Breast epithelium (tissue), 4 donors: ENCODE data around the gene YAP1. TPM values are rescaled to one million over a fixed set of nuclear protein-coding genes. Genes with fewer than 3 reads are reported as not detected.

ENCODE experiments used
- DNase-seq, 2 donors: peaks; one replicate each; pipeline ENCODE4 v3.0.0-alpha.2; 2019; ENCODE audit warnings: low spot score in 2 of 2
- H3K27ac ChIP-seq, 2 donors: fragments of 200-600 bp; sonication (generic) in 1 of 2; one replicate each; pipeline ENCODE4 v1.5.1; 2016 to 2019; ENCODE audit warnings: mild to moderate bottlenecking in 1 of 2
- H3K27me3 ChIP-seq, 2 donors: fragments of 200-600 bp; sonication (generic) in 1 of 2; one replicate each; pipeline versions ENCODE4 v1.5.1 to v1.6.0; 2017 to 2019; ENCODE audit warnings: control low read depth in 1 of 2, mild to moderate bottlenecking in 1 of 2
- H3K36me3 ChIP-seq: fragments of 200-600 bp; one replicate; pipeline ENCODE4 v1.5.1; 2019
- H3K4me1 ChIP-seq, 2 donors: fragments of 200-600 bp; sonication (generic); one replicate each; pipeline ENCODE4 v1.5.1; 2016 to 2019; ENCODE audit warnings: control low read depth in 1 of 2
- H3K4me3 ChIP-seq, 3 donors: fragments of 200-600 bp; sonication (generic); 1 replicate in 2 of 3; 2 replicates in 1 of 3; pipeline ENCODE4 v1.5.1; 2016 to 2019; ENCODE audit warnings: mild to moderate bottlenecking in 3 of 3, moderate library complexity in 2 of 3
- H3K9me3 ChIP-seq, 2 donors: fragments of 200-600 bp; sonication (generic) in 1 of 2; one replicate each; pipeline ENCODE4 v1.5.1; 2016 to 2019; ENCODE audit warnings: control low read depth in 1 of 2
- POLR2A ChIP-seq: fragments of 450-650 bp; IDR thresholded peaks from one replicate; pipeline ENCODE4 v1.6.1; 2016; ENCODE audit warnings: antibody characterized with exemption, mild to moderate bottlenecking, moderate library complexity
- POLR2AphosphoS5 ChIP-seq, 3 donors: sonication (generic); formaldehyde crosslinking; IDR thresholded peaks; one replicate each; pipeline ENCODE4 v1.6.1; 2017; ENCODE audit warnings: antibody characterized with exemption in 3 of 3
- intact Hi-C: fragments of 100-400 bp; cut with DNase I; formaldehyde crosslinking; loops from one replicate; pipeline ENCODE4 v1.15.1; 2023; ENCODE audit warnings: low total_unique reads
- total RNA-seq, 3 donors: library from RNA; depleted of rRNA; stranded (reverse); fragments of >200 nt; gene quantifications; one replicate each; pipeline ENCODE4 v1.1.0, GENCODE V29; 2016
- TF ChIP-seq, protein P1 (sequence below), 3 donors: fragments of 450-650 bp; IDR thresholded peaks; one replicate each; pipeline ENCODE4 v1.5.1; 2016 to 2017; ENCODE audit warnings: antibody characterized with exemption in 3 of 3, mild to moderate bottlenecking in 3 of 3, moderate library complexity in 3 of 3

The YAP1 gene
- total RNA-seq, 3 donors from 2014 or later: 179 to 215 (median 184) TPM

DNA sequence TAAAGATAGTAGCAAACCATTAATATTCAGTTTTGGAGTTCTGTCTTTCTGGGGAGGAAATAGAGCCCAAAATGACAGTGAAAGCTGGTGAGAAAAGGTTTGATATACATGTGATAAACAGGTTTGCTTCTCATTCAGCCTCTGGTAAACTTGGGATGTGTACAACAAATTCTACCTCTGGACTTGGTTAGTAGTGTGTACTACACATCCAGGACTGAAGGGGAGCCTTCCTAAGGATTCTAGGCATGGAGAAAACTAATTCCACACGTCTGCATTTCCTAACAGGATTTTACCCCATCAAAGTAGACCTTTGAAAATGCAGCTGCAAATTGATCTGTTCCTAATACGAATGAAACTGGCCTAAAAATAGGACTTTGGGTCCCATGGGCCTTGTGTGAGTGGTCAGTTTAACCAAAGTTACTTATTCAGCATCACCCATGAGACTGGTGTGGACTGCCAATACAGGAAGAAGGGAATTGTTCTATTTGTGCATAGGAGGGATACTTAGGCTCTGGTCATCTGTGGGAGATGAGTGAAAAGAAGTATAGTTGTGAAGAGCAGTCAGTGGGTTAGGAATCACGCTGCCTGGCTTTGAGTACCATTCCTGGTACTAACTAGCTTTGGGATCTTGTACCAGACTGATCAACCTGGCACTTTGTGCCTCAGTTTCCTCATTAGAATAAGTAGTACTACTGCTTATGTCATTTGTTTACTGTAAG is 74.2 kb downstream of the YAP1 start:
- H3K4me1 ChIP-seq: no peaks in the 10 kb centered on the region
- H3K36me3 ChIP-seq: no peaks in the 10 kb centered on the region
- no peak for DNase-seq
- no peak overlapping the region for H3K4me3 ChIP-seq
- H3K27me3 ChIP-seq: no peaks in the 10 kb centered on the region
- no peaks in the 10 kb centered on the region for H3K9me3 ChIP-seq
- no peak for TF ChIP-seq POLR2A
- TF ChIP-seq, protein P1, sequence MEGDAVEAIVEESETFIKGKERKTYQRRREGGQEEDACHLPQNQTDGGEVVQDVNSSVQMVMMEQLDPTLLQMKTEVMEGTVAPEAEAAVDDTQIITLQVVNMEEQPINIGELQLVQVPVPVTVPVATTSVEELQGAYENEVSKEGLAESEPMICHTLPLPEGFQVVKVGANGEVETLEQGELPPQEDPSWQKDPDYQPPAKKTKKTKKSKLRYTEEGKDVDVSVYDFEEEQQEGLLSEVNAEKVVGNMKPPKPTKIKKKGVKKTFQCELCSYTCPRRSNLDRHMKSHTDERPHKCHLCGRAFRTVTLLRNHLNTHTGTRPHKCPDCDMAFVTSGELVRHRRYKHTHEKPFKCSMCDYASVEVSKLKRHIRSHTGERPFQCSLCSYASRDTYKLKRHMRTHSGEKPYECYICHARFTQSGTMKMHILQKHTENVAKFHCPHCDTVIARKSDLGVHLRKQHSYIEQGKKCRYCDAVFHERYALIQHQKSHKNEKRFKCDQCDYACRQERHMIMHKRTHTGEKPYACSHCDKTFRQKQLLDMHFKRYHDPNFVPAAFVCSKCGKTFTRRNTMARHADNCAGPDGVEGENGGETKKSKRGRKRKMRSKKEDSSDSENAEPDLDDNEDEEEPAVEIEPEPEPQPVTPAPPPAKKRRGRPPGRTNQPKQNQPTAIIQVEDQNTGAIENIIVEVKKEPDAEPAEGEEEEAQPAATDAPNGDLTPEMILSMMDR (IDR thresholded peaks at IDR 0.05): no peak
- no peak for TF ChIP-seq POLR2AphosphoS5 (IDR thresholded peaks at IDR 0.05)
- intact Hi-C loops: no loop called here
- H3K27ac ChIP-seq: peak overlapping the region; percentile 8 to 29

DNA sequence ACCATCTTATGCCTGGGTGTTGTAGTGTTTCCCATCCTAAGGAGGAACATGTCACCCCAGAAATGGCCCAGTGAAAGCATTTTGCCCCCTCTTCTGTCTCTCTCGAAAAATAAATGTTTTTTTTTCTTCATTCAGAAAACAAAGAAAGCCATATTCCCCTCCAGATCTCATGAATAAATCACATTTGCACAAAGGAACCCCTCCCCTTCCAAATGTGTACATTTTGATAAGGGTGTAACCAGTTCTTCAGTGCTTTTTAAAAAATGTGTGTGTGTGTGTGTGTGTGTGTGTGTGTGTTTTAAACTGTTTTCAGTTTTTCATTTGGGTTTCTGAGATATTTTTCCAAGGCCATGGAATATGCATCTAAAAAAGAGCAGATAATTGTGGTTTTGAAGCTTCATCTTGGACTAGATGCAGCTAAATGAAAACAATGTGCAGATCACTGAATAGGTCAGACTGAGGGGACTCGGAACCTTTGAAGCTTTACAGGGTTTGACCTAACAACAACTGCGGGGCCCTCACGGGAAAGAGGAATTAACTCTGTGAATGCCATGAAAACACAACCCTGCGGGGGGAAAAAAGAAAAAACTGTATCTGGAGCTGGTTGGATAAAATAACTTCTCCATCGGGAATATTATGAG is 76.4 kb downstream of the YAP1 start:
- Histone ChIP-seq H3K4me3 (no peak overlapping the region), H3K36me3 (no peaks in the 10 kb centered on the region), H3K9me3 (no peaks in the 10 kb centered on the region), H3K4me1 (no peaks in the 10 kb centered on the region), H3K27me3 (no peaks in the 10 kb centered on the region), H3K27ac (peak overlapping the region in 1 of 2 donors; percentile 57)
- no peak for DNase-seq
- intact Hi-C loops: no loop called here
- TF ChIP-seq POLR2A (no peak), POLR2AphosphoS5 (IDR thresholded peaks at IDR 0.05) (no peak)
- TF ChIP-seq, protein P1 (IDR thresholded peaks at IDR 0.05): no peak

DNA sequence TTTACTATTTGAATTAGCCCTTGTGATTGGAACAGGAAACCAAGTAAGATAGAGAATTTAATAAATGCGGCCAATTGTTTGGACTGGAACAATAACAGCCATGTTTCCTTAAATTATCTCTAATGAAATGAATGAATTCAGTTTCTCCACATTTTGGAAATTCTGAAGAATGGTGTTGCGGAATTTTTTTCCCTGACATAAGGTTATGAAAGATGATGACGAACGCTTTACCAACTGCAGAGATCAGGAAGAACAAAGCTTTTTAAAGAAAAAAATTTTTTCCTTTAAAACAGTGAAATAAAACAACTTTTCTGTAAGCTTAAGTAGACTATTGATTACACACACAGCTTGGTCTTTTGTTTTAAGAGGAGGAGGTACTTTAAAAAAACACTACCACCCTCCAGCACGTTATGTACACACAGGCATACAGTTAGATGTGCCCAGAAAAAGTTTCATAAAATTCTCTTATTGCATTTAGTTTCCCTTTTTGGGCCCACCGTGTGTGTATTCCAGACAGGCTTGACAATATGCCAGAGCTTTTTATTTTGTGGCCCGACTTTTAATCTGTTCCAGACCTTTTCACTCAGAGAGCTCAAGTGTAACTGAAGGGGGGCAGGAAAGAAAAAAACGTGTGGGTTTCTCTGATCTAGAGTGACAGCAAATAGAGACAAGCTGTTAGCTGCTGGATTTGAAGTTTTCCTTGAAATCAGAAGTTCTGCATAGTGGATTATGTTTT is 77.3 kb downstream of the YAP1 start:
- H3K4me1 ChIP-seq: no peaks in the 10 kb centered on the region
- no peaks in the 10 kb centered on the region for H3K36me3 ChIP-seq
- H3K4me3 ChIP-seq: no peak overlapping the region
- H3K27me3 ChIP-seq: no peaks in the 10 kb centered on the region
- TF ChIP-seq POLR2AphosphoS5 (IDR thresholded peaks at IDR 0.05) (no peak), POLR2A (no peak)
- TF ChIP-seq, protein P1 (IDR thresholded peaks at IDR 0.05): no peak
- H3K27ac ChIP-seq: peak overlapping the region; percentile 49 to 57
- no peak for DNase-seq
- no peaks in the 10 kb centered on the region for H3K9me3 ChIP-seq
- intact Hi-C loops: no loop called here

DNA sequence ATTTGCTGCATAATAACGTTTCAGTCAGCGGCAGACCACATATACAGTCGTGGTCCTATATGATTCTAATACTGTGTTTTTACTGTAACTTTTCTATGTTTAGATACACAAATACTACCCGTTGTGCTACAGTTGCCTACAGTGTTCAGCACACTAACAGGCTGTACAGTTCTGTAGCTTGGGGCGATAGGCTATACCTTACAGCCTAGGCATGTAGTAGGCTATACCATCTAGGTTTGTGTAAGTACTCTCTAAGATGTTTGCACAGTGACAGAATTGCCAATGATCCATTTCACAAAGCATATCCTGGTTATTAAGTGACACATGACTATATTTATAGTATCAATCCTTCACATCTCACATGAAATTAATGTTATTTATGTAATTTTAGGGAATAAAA is 78.2 kb downstream of the YAP1 start:
- no peaks in the 10 kb centered on the region for H3K27me3 ChIP-seq
- intact Hi-C loops: no loop called here
- no peak overlapping the region for H3K27ac ChIP-seq
- H3K4me1 ChIP-seq: no peaks in the 10 kb centered on the region
- H3K9me3 ChIP-seq: no peaks in the 10 kb centered on the region
- TF ChIP-seq, protein P1 (IDR thresholded peaks at IDR 0.05): no peak
- TF ChIP-seq POLR2AphosphoS5 (IDR thresholded peaks at IDR 0.05) (no peak), POLR2A (no peak)
- no peak overlapping the region for H3K4me3 ChIP-seq
- no peak for DNase-seq
- H3K36me3 ChIP-seq: no peaks in the 10 kb centered on the region

DNA sequence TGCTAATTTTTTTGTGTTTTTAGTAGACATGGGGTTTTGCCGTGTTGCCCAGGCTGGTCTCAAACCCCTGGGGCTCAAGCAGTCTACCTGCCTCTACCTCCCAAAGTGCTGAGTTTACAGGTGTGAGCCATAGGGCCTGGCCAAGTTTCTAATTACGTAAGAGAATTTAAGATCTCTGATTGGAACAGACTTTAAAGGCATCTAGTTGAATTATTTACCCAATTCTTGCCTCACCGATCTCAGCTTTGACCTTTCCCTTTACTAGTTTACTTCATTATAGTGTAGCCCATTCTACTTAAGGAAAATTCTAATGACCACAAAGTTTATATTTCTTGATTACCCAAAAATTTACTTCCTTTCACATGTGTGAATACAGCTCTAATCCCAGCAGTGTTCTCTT is 81.6 kb downstream of the YAP1 start:
- no peaks in the 10 kb centered on the region for H3K4me1 ChIP-seq
- TF ChIP-seq POLR2A: no peak
- TF ChIP-seq, protein P1 (IDR thresholded peaks at IDR 0.05): no peak

More for the DNA sequence above, 81.6 kb downstream of the YAP1 start:
- intact Hi-C loops: loop anchor here (5.0 kb wide), 1 partner anchor 130 kb away; no protein-coding TSS in a partner anchor
- Histone ChIP-seq H3K27ac (no peak overlapping the region), H3K27me3 (no peaks in the 10 kb centered on the region), H3K36me3 (no peaks in the 10 kb centered on the region), H3K4me3 (no peak overlapping the region), H3K9me3 (no peaks in the 10 kb centered on the region)
- no peak for DNase-seq
